BLaER1 (cell line): ENCODE measurements around the gene ZNF638.
A peak's percentile ranks its signal among the peaks of the same experiment; 100 is the strongest.

ENCODE experiments used
- H3K27ac ChIP-seq: shearing (Covaris generic); formaldehyde crosslinking; 2 replicates; pipeline ENCODE4 v1.8.1; 2022
- H3K27me3 ChIP-seq: shearing (Covaris generic); formaldehyde crosslinking; 2 replicates; pipeline ENCODE4 v1.8.1; 2022
- H3K36me3 ChIP-seq: shearing (Covaris generic); formaldehyde crosslinking; 2 replicates; pipeline ENCODE4 v1.8.1; 2022
- H3K4me1 ChIP-seq: shearing (Covaris generic); formaldehyde crosslinking; 2 replicates; pipeline ENCODE4 v1.8.1; 2022
- H3K4me2 ChIP-seq: shearing (Covaris generic); formaldehyde crosslinking; 2 replicates; pipeline ENCODE4 v1.8.1; 2022
- H3K4me3 ChIP-seq: shearing (Covaris generic); formaldehyde crosslinking; 2 replicates; pipeline ENCODE4 v1.8.1; 2022
- H3K9ac ChIP-seq: shearing (Covaris generic); formaldehyde crosslinking; 2 replicates; pipeline ENCODE4 v1.8.1; 2022
- H3K9me3 ChIP-seq: shearing (Covaris generic); formaldehyde crosslinking; 2 replicates; pipeline ENCODE4 v1.8.1; 2022
- H4K20me1 ChIP-seq: shearing (Covaris generic); formaldehyde crosslinking; 2 replicates; pipeline ENCODE4 v1.8.1; 2022
- Cebpa-rat ChIP-seq: shearing (Covaris generic); IDR thresholded peaks from 2 replicates; pipeline ENCODE4 v1.8.1; 2022

Gene ZNF638

DNA sequence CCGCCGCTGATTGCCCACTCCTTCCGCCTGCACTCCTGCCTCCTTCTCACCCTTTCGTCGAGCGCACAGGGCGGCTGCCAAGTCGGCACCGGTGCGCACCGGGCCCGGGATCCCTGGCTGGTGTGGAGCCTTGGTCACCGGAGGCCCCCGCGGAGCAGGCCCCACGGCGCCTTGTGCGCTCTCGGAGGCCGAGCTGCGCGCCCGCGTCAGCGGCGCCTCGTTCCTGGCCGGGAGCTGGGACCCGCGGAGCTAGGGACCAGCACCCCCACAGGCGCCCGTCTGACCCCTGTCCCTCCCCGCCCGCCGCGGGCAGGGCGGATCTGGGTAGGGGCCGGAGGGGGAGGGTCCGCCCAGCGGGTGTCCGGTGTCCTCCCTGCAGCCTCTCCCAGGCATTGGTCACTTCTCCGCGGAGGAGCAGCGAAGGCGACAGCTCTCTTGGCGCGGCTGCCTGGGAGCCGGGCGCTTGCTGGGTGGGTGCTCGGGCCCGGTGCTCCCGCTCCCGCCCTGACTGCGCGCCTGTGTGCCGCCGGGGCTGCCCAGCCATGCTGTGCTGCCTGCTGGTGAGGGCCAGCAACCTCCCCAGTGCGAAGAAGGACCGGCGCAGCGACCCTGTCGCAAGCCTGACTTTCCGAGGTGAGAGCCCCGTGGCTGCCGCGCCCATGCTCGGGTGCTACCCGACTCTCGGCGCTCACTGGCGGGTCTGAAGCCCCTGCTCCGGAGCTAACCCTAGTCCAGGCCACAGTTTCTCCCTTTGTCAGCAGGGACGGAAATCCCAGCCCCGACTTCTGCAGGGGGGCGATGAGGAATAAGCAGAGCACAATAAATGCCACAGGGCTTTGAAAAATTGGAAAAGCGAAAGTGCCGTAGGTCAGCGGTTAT lies 135.0 kb downstream of the ZNF638 start:
- Histone ChIP-seq H3K4me2 (peak overlapping the region; percentile 91), H3K9me3 (peaks cover 26% of the 10 kb centered on the region), H3K4me1 (peaks cover 14% of the 10 kb centered on the region), H3K27ac (no peak overlapping the region), H3K4me3 (peak overlapping the region; percentile 67), H3K36me3 (no peaks in the 10 kb centered on the region), H3K9ac (0 out of 2 replicates have a peak overlapping the region, but pooled peaks have one; percentile 49), H4K20me1 (peaks cover 17% of the 10 kb centered on the region), H3K27me3 (peaks cover 56% of the 10 kb centered on the region)
- TF ChIP-seq Cebpa-rat: no peak

DNA sequence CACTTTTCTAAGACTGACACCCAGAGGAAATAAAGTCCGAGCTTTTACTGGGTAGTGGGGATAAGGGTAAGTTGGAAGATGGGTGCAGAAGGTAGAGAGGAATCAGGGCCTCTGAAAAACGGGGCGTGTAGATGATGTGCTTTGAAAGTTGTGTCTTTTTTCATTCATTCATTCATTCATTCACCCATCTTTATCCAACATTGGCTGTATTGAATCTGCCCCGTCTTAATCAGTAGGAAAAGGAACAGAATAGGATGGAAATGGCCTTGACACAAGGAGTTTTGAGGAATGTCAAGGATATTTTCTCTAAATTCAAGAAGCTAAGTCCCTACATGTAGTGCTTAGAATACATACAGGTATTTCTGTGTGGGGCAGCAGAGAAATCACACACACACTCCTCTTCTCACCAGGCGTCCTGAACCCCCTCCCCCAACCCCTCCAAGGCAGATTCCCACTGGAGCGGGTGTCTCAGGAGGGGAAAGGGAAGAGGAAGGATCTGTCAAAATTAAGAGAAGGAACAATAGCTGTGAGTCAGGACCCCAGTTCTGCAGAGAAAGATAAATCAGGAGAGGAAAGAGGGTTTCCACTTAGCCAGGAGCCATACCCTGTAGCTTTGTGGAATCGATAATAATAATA lies 135.7 kb downstream of the ZNF638 start:
- Histone ChIP-seq H4K20me1 (peaks cover 17% of the 10 kb centered on the region), H3K4me1 (peaks cover 14% of the 10 kb centered on the region), H3K9ac (0 out of 2 replicates have a peak overlapping the region, but pooled peaks have one; percentile 49), H3K27me3 (peaks cover 56% of the 10 kb centered on the region), H3K9me3 (peaks cover 21% of the 10 kb centered on the region), H3K4me2 (peak overlapping the region; percentile 91), H3K4me3 (peak overlapping the region; percentile 67), H3K27ac (no peak overlapping the region), H3K36me3 (no peaks in the 10 kb centered on the region)
- TF ChIP-seq Cebpa-rat: no peak

DNA sequence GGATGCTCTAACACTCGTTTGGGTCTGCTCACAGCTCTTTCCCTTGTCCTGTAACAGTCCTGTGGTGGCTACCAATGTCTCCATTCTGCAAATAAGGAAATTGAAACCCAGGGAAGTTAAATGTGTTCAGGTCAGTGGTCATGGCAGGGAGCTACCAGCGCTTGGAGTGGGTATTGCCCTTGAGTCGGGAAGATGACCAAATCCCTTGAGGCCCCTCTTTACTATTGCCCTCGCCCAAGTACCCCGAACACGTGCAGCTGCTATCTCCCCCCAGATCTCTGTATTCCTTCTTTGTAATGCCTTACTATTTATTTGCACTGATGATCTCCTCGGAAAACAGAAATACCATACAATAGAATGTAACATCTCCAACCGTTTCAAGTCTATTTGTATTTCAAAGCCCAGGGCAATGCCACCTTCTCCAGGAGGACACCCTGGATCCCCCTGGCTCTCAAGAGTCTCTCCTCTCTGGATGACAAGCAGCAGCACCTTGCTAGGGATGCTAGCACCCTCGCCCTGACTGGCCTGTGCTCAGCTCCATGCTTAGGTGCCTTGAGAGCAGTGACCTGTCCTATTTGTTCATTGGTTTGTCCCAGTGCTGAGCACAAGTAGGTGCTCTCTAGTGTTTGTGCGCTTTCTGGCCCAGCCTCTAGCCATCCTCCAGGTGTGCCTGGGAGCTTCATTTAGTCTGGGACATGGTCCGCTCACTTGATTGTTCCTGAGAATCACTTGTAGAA lies 136.9 kb downstream of the ZNF638 start:
- Histone ChIP-seq H3K4me3 (no peak overlapping the region), H3K9me3 (peaks cover 10% of the 10 kb centered on the region), H3K4me1 (peaks cover 14% of the 10 kb centered on the region), H4K20me1 (peaks cover 17% of the 10 kb centered on the region), H3K36me3 (no peaks in the 10 kb centered on the region), H3K9ac (no peak overlapping the region), H3K27ac (no peak overlapping the region), H3K27me3 (peaks cover 56% of the 10 kb centered on the region), H3K4me2 (no peak overlapping the region)
- no peak for TF ChIP-seq Cebpa-rat

DNA sequence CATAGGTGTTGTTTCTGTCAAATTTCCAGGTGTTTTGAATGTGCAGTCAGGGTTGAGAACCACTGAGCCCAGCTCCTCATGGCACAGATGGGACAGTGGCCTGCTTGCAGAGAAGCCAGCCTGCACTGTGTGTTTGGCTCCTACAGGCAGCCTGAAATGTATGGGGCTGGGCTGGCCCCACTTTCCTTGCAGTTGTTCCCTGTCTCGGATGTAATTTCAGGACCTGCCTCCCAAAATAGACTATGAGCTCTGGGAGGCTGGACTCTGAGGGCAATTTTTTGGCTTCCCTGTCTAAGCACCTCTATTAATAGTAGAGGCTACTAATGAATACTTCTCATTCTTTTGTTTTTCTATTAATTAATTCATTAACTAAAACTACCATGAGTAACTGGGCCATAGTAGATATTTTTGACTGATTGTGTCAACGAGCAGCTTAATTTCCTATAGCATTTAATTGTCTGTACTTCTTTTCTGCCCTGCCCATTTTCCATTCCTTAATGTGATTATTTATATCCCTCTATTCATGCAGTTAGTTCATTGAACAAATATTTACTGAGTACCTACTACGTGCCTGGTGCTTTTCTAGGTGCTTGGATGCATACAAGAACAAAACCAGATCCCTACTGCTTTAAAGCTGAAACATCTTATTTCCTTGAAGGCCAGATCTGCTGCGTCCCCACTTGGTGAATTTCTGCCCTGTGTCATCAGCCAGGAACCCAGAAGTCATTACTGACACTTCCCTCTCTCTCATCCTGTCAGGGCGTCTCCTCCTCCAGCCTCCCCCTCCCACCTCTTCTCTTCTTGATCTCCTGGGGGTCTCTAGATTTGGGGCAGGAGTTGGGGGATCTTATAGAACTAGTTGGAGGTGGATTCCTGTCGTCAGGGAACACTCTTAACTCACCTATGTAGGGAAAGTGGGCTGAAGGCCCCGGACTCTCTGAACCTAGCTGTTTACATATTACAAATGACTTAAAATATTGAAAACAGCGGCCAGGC lies 138.1 kb downstream of the ZNF638 start:
- Histone ChIP-seq H3K9me3 (no peaks in the 10 kb centered on the region), H3K4me3 (no peak overlapping the region), H3K27ac (no peak overlapping the region), H3K4me2 (no peak overlapping the region), H3K9ac (no peak overlapping the region), H3K4me1 (peaks cover 14% of the 10 kb centered on the region), H3K27me3 (peaks cover 44% of the 10 kb centered on the region), H3K36me3 (no peaks in the 10 kb centered on the region), H4K20me1 (peaks cover 17% of the 10 kb centered on the region)
- no peak for TF ChIP-seq Cebpa-rat

DNA sequence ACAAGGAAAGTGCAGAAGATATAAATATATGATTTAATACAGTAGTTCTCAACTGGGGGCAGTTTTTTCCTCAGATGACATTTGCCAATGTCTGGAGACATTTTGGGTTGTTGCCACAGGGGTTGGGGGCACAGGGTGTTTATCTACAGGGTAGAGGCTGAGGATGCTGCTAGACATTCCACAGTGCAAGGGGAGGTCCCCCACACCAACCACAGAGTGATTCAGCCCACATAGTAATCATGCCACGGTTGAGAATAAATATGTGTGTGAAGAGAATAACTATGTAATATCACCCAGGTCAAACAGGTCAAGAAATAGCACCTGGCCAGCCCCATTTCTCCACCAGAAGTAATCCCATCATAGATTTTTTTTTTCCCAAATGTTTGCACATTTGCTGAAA lies 139.7 kb downstream of the ZNF638 start:
- TF ChIP-seq Cebpa-rat: no peak
- H3K9me3 ChIP-seq: no peaks in the 10 kb centered on the region
- H3K4me1 ChIP-seq: peaks cover 19% of the 10 kb centered on the region
- no peaks in the 10 kb centered on the region for H3K36me3 ChIP-seq
- H3K27ac ChIP-seq: no peak overlapping the region
- H3K4me3 ChIP-seq: no peak overlapping the region
- H4K20me1 ChIP-seq: peaks cover 5% of the 10 kb centered on the region
- H3K27me3 ChIP-seq: peaks cover 29% of the 10 kb centered on the region
- no peak overlapping the region for H3K9ac ChIP-seq
- H3K4me2 ChIP-seq: no peak overlapping the region

DNA sequence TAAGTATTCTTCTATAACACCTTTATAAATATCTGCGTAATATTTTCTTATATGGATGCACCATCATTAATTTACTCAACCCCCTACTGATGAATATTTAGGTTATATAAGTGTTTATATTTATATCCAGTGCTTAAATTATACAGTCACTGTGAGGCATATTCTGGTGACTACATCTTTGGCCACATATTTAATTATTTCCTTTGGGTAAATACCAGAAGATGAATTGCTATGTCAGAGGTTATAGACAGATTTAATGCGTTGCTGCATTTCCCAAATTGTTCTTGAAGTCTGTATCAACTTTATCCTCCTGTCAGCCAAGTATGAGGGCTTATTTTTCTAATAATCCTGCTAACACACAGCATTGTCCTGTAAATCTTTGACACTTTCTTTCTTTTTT lies 140.4 kb downstream of the ZNF638 start:
- no peaks in the 10 kb centered on the region for H3K9me3 ChIP-seq
- peaks cover 19% of the 10 kb centered on the region for H3K4me1 ChIP-seq
- TF ChIP-seq Cebpa-rat: no peak
- no peaks in the 10 kb centered on the region for H4K20me1 ChIP-seq
- no peak overlapping the region for H3K27ac ChIP-seq
- H3K9ac ChIP-seq: no peak overlapping the region
- H3K4me3 ChIP-seq: no peak overlapping the region
- no peak overlapping the region for H3K4me2 ChIP-seq
- H3K36me3 ChIP-seq: no peaks in the 10 kb centered on the region
- H3K27me3 ChIP-seq: peaks cover 21% of the 10 kb centered on the region

DNA sequence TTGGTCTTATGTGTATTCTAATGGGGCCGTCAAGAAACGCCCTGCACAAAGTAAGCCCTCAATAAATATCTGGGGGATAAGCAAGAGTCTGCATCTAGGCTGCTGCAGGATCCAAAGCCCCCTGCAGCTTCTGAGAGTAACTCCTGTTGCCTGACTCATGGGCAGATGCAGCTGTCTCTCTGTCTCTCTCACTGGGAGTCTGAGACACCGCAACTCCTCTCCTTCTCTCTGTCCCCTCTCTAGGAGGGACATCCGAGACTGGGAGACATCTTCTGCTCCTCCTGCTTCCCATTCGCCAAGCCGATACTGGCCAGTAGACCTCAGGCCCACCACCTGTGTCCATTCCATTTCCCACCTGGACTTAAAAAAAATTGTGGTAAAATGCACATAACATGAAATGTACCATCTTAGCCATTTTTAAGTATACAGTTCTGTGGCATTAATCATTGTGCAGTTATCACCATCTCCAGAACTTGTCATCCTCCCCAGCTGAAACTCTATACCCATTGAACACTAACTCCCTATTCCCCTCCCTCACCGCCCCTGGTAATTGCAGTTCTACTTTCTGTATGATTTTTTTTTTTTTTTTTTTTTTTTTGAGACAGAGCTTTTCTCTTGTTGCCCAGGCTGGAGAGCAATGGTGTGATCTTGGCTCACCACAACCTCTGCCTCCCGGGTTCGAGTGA lies 141.9 kb downstream of the ZNF638 start:
- Histone ChIP-seq H3K36me3 (no peaks in the 10 kb centered on the region), H3K4me3 (no peak overlapping the region), H3K9me3 (no peaks in the 10 kb centered on the region), H3K4me1 (peaks cover 30% of the 10 kb centered on the region), H4K20me1 (no peaks in the 10 kb centered on the region), H3K9ac (no peak overlapping the region), H3K27me3 (peaks cover 6% of the 10 kb centered on the region), H3K27ac (no peak overlapping the region), H3K4me2 (no peak overlapping the region)
- no peak for TF ChIP-seq Cebpa-rat

DNA sequence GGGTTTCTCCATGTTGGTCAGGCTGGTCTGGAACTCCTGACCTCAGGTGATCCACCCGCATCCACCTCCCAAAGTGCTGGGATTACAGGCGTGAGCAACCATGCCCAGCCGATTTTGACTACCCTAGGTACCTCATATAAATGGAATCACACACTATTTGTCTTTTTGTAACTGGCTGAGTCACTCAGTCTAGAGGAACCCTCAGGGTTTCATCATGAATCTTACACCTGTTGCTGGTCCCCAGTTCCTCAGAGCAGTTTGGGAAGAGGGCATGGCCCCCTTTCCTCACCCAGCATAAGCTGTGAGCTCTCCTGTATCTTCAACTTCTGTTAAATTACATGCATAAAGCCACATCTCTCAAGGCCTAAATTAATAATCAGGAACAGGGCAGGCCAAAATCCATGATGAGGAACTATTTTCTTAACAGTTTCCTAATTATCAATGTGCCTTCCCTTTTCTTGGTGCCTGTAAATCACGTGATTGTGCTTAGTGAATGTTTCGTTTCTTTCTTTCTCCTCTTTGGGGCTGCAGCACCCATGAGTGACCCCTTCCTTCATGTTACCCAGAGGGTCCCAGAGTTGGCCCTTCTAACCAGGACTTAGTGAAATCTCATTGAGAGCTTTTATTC lies 142.6 kb downstream of the ZNF638 start:
- Histone ChIP-seq H3K36me3 (no peaks in the 10 kb centered on the region), H3K27ac (no peak overlapping the region), H3K9me3 (peaks cover 2% of the 10 kb centered on the region; the same call in 1 of the 2 replicates), H3K27me3 (no peaks in the 10 kb centered on the region), H3K4me1 (peaks cover 38% of the 10 kb centered on the region), H4K20me1 (no peaks in the 10 kb centered on the region), H3K4me3 (no peak overlapping the region), H3K9ac (no peak overlapping the region), H3K4me2 (no peak overlapping the region)
- TF ChIP-seq Cebpa-rat: no peak
